ENCODE results near the gene MKI67. TPM values are rescaled to one million over a fixed set of nuclear protein-coding genes. Genes with fewer than 3 reads are reported as not detected.
A peak's percentile ranks its signal among the peaks of the same experiment; 100 is the strongest.

Gene MKI67
- total and polyA plus RNA-seq, 2 donors (not counting 1 experiment from before 2014, with no cell fraction given): 0.36 to 0.47 TPM

- intact Hi-C loops (cut with micrococcal nuclease): loop anchor here (1.0 kb wide), 1 partner anchor 72 kb away; no protein-coding TSS in a partner anchor
- Mint-ChIP-seq H3K9me3 (ENCODE audit: insufficient read depth) (no peaks in the 10 kb centered on the region), H3K27me3 (no peaks in the 10 kb centered on the region), H3K4me3 (no peak overlapping the region), H3K4me1 (no peaks in the 10 kb centered on the region), H3K27ac (no peak overlapping the region)
- no peaks in the 10 kb centered on the region for H3K27me3 ChIP-seq (replicated peaks in 1 of 4; ENCODE audit: control extremely low read depth in 1 of 4, control insufficient read depth in 3 of 4, insufficient read depth in 4 of 4, low read length in 3 of 4)
- ATAC-seq (ENCODE audit: low read depth) (no peak), DNase-seq (peak; percentile 50)
- peak; percentile 73 for TF ChIP-seq CTCF (IDR thresholded peaks at IDR 0.05)
- TF ChIP-seq EZH2 (IDR thresholded peaks at IDR 0.05; ENCODE audit: borderline replicate concordance, insufficient read depth, low read depth, low read length, poor library complexity, severe bottlenecking): no peak
- H3K4me1 ChIP-seq (ENCODE audit: control insufficient read depth in 2 of 2, insufficient read depth in 2 of 2, low read length in 2 of 2): no peaks in the 10 kb centered on the region
- no peaks in the 10 kb centered on the region for H3K79me2 ChIP-seq (ENCODE audit: control insufficient read depth, insufficient read depth, low read length)
- H3K4me3 ChIP-seq (ENCODE audit: control extremely low read depth in 1 of 5, extremely low read depth in 1 of 5, insufficient read depth in 1 of 5, low read depth in 2 of 5, low read length in 4 of 5): no peak overlapping the region
- H3K27ac ChIP-seq (ENCODE audit: low read length in 2 of 2): no peak overlapping the region
- H4K20me1 ChIP-seq (ENCODE audit: control insufficient read depth, insufficient read depth, low read length, poor library complexity, severe bottlenecking): no peaks in the 10 kb centered on the region
- peaks cover 14 to 46% of the 10 kb centered on the region in 2 experiments for H3K36me3 ChIP-seq (replicated peaks in 1 of 2; ENCODE audit: control extremely low read depth in 1 of 2, control insufficient read depth in 1 of 2, extremely low read depth in 1 of 2, insufficient read depth in 2 of 2, low read length in 1 of 2)
- H3K9me3 ChIP-seq (ENCODE audit: control extremely low read depth in 1 of 3, control insufficient read depth in 2 of 3, insufficient read depth in 1 of 3, low read length in 2 of 3): no peaks in the 10 kb centered on the region
- no peak overlapping the region for H3K4me2 ChIP-seq (replicated peaks; ENCODE audit: low read depth, low read length, poor library complexity, severe bottlenecking)
- WGBS (ENCODE audit: insufficient coverage): 82% methylated on average over 14 of the region's 17 CpGs
- H3K9ac ChIP-seq (ENCODE audit: low read length): no peak overlapping the region
- H2AFZ ChIP-seq (ENCODE audit: insufficient read depth, low read depth, low read length, poor library complexity, severe bottlenecking): no peak overlapping the region
- POLR2A ChIA-PET: no interaction called here
- CTCF ChIA-PET: interaction anchor here (0.6 to 1.4 kb wide), 15 partner anchors 9 to 133 kb away, joined by 3 to 15 read pairs (median 5); no protein-coding TSS in a partner anchor
Observed at GRCh38 chr10:128078136-128078969, 47.9 kb downstream of the MKI67 start.

Data from B cell (primary cell).